RCC 7860 (cell line): Measurements from ENCODE around the gene RFX3.
A peak's percentile ranks its signal among the peaks of the same experiment; 100 is the strongest.

Experiments
- DNase-seq: peaks from one replicate; pipeline ENCODE4 v3.0.0-alpha.2; 2015; ENCODE audit warnings: low spot score
- FAIRE-seq: peaks from 2 replicates; lab custom pipeline; 2012; peaks lifted over from hg19 to GRCh38; lab: Jason Lieb, UNC

Gene RFX3

GRCh38 chr9:3514786-3515185 is 11.0 kb downstream of the RFX3 start:
- DNase-seq (no peak), FAIRE-seq (no peak)

- FAIRE-seq (no peak), DNase-seq (no peak)
Measured at GRCh38 chr9:3513265-3513818, 12.5 kb downstream of the RFX3 start.

GRCh38 chr9:3511551-3511950 is 14.2 kb downstream of the RFX3 start:
- DNase-seq (no peak), FAIRE-seq (no peak)

DNA sequence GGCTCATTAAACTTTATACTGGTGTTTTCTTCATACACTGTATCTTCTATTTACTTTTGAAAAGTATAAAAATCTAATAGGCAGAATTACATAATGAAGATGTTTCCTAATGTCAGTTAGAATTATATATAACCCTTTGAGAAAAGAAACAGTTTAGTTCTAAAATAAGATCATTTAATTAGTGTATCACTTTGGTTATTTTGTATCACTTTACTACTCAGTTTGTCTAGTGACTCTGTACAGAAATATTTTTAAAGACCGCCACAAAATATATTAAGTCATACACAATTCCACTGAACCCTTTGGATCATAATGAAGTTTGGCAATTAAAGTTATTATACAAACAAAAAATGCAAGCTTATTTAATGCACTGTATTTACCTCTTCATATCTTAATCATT is 15.0 kb downstream of the RFX3 start:
- FAIRE-seq = peak; percentile 33
- no peak for DNase-seq

DNA sequence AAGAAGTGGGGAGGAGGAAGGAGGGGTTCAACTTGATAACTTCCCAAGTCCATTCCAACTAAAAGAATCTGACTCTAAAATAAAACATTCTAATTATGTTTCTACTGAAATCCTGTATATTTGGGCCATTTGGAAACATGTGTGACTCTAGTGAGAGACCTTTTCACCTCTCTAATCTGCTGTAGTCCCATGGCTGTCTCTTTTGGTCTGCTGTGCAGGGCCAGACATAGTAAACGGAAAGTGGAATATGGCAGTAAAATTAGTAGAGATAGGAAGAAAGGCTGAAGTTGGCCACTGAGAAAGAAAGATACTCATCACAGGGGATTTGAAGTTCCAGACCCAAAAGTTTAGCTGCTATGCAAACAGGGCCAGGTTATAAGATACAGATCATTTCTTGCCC is 15.9 kb downstream of the RFX3 start:
- DNase-seq = no peak
- no peak for FAIRE-seq

- FAIRE-seq (no peak), DNase-seq (no peak)
Measured at GRCh38 chr9:3508521-3509291, 17.1 kb downstream of the RFX3 start.

- DNase-seq (no peak), FAIRE-seq (no peak)
Measured at GRCh38 chr9:3508078-3508431, 17.7 kb downstream of the RFX3 start.

DNA sequence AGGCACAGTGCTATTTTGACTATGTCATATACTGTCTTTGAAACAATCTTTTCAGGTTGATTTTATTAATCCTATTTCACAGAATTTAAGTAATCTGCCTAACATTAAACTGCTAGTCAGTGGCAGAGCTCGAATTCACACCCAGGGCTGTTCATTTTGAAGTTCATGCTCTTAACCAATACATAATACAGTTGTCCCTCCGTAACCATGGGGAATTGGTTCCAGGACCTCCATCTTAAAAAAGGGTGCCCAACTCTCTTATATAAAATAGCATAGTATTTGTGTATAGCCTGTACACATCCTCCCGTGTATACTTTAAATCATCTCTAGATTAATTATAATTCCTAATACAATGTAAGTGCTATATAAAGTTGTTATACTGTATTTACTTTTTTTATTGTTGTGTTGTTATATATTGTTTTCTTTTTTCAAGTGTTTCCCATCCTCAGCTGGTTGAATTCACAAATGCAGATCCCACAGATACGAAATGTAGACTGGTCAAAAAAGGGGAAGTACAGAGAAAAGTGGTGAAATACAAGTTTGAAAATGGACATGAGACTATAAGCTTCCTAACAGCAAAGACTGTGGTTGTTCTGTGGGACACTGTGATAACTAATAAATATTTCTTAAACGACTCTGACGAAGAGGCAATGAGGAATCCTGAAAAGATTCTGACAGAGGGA is 18.3 kb downstream of the RFX3 start:
- FAIRE-seq (no peak), DNase-seq (no peak)

DNA sequence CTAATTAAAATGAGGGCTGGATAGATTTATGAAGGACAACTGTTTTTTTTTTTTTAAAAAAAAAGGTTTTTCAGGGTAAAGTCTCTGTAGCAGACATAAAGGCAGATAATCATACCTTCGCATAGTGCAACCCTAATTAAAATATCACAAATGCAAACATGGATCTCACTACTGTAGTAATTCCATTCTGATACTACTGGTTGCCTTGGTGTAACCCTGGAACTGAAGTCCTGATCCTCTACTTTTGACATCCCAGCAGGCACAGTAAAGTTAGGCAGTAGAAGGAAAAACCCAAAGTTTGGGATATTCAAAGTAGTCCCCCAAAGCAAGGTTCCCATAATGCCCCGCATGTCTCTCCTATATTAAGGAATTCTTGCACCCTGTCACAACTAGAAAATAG is 19.6 kb downstream of the RFX3 start:
- FAIRE-seq = no peak

DNA sequence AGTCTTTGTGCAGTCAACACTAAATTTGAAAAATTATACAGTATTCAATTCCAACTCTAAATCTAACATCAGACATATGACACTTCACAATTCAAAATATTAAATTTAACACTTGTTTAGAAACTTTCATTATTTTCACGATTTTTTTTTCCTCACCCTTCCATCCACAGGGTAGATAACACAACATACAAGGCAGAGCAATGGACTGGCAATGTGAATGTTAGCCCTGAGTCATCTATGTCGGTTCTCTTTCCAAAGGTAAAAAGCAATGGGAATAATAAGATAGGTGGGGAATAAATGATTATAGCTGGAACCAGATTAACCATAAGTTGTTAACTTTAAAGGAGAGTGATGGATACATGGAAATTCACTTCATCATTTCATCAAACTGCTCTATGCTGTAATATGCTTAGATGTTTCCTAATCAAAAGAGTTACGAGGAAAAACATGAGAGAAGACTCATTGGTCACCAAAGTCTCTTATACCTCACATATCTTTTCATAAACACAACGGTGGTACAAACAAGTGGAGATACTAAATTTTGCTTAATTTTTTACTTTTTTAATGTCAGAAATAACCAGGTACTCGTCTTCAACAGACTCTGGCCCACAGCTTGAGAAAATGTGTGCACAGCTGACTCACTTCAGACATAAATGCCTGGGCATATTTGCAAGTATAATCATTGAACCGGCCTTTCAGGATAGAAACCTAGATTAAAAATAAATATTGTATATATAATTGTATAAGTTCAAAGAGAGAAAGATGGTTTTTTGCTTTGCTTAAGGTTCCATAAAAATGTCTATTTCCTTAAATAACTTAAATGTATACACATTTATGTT is 23.0 kb downstream of the RFX3 start:
- DNase-seq (no peak), FAIRE-seq (no peak)

More for the DNA sequence above, 19.6 kb downstream of the RFX3 start:
- DNase-seq = no peak

- FAIRE-seq (no peak), DNase-seq (no peak)
Measured at GRCh38 chr9:3500044-3500443, 25.8 kb downstream of the RFX3 start.

DNA sequence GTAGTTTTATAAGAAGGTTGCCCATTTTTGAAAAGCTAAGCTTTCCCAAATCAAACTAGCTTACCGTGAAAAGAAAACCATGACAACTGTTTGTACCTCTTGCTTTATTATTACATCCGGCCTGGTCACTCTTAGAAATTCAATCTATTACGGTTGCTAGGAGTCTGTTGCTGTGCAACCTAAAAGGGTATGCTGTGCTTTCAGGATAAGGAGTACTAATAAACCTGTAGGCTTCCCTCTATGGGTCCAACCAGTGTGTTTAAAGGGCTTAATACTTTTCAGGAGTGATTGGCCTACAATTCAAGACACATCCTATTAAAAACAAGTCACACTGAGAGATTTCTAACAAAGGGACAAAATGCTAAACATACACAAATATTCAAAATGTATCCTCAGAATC is 27.1 kb downstream of the RFX3 start:
- FAIRE-seq = no peak
- no peak for DNase-seq

DNA sequence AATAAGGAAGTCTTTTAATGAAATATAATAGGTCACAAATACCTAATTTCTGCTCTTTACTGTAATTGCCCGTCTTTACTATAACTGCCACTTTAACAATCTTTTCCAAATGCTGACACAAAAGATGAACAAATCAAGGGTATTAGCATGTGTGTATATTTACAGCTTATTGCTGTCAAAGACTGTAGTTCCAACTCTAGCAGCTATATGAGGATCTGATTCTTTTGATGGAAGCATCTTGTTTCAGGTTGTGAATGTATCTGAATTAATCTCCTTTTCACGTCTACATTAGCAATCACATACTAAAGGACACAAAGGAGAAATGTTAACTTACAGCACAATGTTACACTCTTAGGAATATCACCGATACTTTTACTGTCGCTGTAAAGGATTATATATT is 27.9 kb downstream of the RFX3 start:
- FAIRE-seq = no peak
- DNase-seq = no peak

GRCh38 chr9:3497401-3497800 is 28.4 kb downstream of the RFX3 start:
- DNase-seq (no peak), FAIRE-seq (no peak)

GRCh38 chr9:3495855-3496254 is 29.9 kb downstream of the RFX3 start:
- FAIRE-seq = no peak

GRCh38 chr9:3492214-3492613 is 33.6 kb downstream of the RFX3 start:
- DNase-seq (no peak), FAIRE-seq (no peak)

More at GRCh38 chr9:3495855-3496254, 29.9 kb downstream of the RFX3 start:
- no peak for DNase-seq

GRCh38 chr9:3491450-3491849 is 34.4 kb downstream of the RFX3 start:
- FAIRE-seq = no peak
- no peak for DNase-seq

DNA sequence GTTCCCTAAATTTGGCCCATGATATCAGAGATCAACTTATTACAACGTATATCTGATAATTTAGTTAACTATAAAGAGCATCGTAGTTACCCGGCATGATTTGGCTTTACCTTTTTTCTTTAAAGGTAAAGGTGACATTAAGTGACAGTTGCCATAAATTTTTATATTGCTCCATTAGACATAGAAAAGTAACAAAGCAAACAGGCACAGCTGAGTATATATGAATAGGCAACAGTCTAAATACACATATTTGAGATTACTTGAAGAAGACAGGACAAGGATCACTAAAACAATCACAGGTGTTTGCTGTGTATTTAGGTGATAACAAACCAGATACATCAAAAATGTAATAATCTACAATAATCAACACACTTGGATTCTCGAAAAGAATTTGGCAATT is 34.8 kb downstream of the RFX3 start:
- no peak for DNase-seq
- no peak for FAIRE-seq

GRCh38 chr9:3482578-3482977 is 43.2 kb downstream of the RFX3 start:
- FAIRE-seq = no peak
- no peak for DNase-seq

GRCh38 chr9:3480353-3480655 is 45.5 kb downstream of the RFX3 start:
- FAIRE-seq (no peak), DNase-seq (no peak)

DNA sequence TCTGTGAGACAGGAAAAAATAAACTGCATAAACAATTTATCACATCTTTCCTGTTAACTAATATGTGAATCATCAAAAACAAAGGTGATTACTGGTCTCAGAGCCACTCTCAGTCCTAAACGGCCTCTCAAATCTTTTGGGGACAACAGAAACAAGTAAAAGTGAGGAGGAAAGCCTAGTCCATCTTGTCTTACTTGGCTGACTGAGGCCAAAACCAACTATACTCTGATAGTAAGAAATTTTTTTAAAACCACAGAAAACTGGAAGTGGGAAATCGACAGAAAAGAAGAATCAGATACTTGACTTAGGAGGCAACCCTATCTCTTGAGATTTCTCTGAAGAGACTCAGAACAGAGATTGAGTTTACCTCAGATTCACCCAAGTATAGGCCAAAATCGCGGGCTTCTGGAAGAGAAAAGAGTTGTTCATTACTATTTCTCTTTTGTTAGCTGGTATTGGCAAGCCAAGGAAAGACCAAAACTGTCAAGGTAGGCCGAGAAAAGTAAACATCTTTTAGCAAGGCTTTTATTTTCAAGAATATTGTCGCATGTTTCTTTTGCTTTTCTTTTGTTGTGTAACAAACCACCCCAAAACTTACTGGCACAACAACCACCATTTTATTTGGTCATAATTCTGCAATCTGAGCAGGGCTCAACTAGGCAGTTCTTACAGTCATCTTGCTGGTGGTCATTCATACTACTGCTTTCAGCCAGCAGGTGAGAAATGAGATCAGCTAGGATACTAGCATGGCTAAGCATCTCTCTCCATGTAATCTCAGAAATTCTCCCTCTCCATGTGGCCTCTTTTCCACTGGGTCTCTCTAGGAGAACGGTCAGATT is 46.1 kb downstream of the RFX3 start:
- DNase-seq (no peak), FAIRE-seq (no peak)
